ENCODE results near the gene NEURL3. TPM values are rescaled to one million over a fixed set of nuclear protein-coding genes. Genes with fewer than 3 reads are reported as not detected.

NEURL3 gene
- total RNA-seq, 4 donors from 2014 or later, result not detected

GRCh38 chr2:96489663-96490062, 15.5 kb downstream of the NEURL3 start:
- Histone ChIP-seq H3K4me1 (peaks cover 0 to 5% of the 10 kb centered on the region in 2 donors), H3K27ac (no peak overlapping the region), H3K4me3 (no peak overlapping the region), H3K9me3 (no peaks in the 10 kb centered on the region), H3K36me3 (no peaks in the 10 kb centered on the region), H3K27me3 (no peaks in the 10 kb centered on the region)
- no peak for TF ChIP-seq CTCF (IDR thresholded peaks at IDR 0.05 in 4 of 5, conservative IDR thresholded peaks at IDR 0.05 in 1 of 5)
- TF ChIP-seq POLR2A (IDR thresholded peaks at IDR 0.05), result no peak
- intact Hi-C loops (cut with DNase I; ENCODE audit: low total_unique reads), result no loop called here
- no peak for DNase-seq
- in situ Hi-C loops (cut with MboI; ENCODE audit: low sequenced_read_pairs in 4 of 4), result no loop called here
- no peak for ATAC-seq

GRCh38 chr2:96489261-96489660, 15.9 kb downstream of the NEURL3 start:
- in situ Hi-C loops (cut with MboI; ENCODE audit: low sequenced_read_pairs in 4 of 4), result no loop called here
- no peak for DNase-seq
- TF ChIP-seq POLR2A (IDR thresholded peaks at IDR 0.05) (no peak), CTCF (IDR thresholded peaks at IDR 0.05 in 4 of 5, conservative IDR thresholded peaks at IDR 0.05 in 1 of 5) (no peak)
- Histone ChIP-seq H3K27ac (no peak overlapping the region), H3K9me3 (no peaks in the 10 kb centered on the region), H3K36me3 (no peaks in the 10 kb centered on the region), H3K4me3 (no peak overlapping the region), H3K4me1 (peaks cover 0 to 5% of the 10 kb centered on the region in 2 donors), H3K27me3 (no peaks in the 10 kb centered on the region)
- intact Hi-C loops (cut with DNase I; ENCODE audit: low total_unique reads), result no loop called here
- no peak for ATAC-seq

GRCh38 chr2:96486696-96487095, 18.5 kb downstream of the NEURL3 start:
- Histone ChIP-seq H3K36me3 (no peaks in the 10 kb centered on the region), H3K4me1 (peaks cover 0 to 5% of the 10 kb centered on the region in 2 donors), H3K27me3 (no peaks in the 10 kb centered on the region), H3K27ac (peak overlapping the region; percentile 52 to 82 (median 75)), H3K4me3 (peak overlapping the region in 3 of 4 donors; percentile 50 to 56 (median 53)), H3K9me3 (no peaks in the 10 kb centered on the region)
- intact Hi-C loops (cut with DNase I; ENCODE audit: low total_unique reads), result no loop called here
- no peak for DNase-seq
- TF ChIP-seq POLR2A (IDR thresholded peaks at IDR 0.05), result no peak
- TF ChIP-seq CTCF (IDR thresholded peaks at IDR 0.05 in 4 of 5, conservative IDR thresholded peaks at IDR 0.05 in 1 of 5), result no peak
- in situ Hi-C loops (cut with MboI; ENCODE audit: low sequenced_read_pairs in 4 of 4), result no loop called here
- no peak for ATAC-seq

DNA sequence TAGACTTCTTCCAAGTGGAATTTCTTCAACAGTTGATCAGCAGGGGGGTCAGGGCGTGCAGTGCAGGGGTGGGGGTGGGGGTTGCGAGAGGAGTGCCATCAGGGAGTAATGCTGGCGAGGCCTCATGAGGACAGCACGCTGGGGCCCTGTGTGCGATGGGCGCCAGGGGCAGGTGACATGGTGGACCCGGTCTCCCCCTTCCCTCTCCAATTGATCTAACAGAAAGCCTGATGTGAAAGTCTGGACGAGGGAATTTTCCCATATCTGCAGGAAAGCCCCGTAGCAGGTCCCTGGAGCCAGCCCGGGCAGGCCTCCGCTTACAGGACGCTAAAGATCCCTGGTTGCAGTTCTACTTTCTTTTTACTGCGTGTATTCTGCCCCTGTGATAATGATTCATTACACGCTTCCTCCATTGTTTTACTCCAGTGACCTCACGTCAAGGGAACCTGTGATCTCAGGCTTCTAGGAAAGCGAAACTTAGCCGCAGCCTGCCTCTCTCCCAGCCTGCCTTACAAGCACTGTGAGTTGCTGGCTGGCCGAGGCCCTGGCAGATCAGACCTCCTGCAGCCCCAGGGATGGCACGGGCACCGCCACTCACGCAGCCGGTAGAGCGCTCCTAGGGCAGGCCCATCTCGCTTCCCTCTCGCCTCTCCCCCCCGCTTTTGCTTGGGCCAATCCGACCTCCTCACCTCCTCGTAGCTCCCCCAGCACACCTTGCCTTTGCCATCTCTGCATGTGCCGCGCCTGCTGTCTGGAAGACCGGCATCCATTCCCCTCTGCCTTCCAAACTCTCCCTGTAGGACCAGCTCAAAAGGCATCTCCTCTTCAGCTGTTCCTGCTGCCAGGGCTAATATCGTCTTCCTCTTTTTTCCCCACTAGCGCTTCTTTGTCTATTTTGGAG, 19.2 kb downstream of the NEURL3 start:
- in situ Hi-C loops (cut with MboI; ENCODE audit: low sequenced_read_pairs in 4 of 4) (no loop called here), intact Hi-C loops (cut with DNase I; ENCODE audit: low total_unique reads) (no loop called here)
- peaks cover 0 to 5% of the 10 kb centered on the region in 2 donors for H3K4me1 ChIP-seq
- H3K27me3 ChIP-seq, result no peaks in the 10 kb centered on the region
- peak; percentile 32 to 66 for TF ChIP-seq POLR2A (IDR thresholded peaks at IDR 0.05)
- TF ChIP-seq CTCF (IDR thresholded peaks at IDR 0.05 in 4 of 5, conservative IDR thresholded peaks at IDR 0.05 in 1 of 5), result no peak
- peak overlapping the region; percentile 36 to 56 (median 52) for H3K4me3 ChIP-seq
- DNase-seq, result peak in 1 of 2 donors; percentile 53
- no peaks in the 10 kb centered on the region for H3K9me3 ChIP-seq
- no peaks in the 10 kb centered on the region for H3K36me3 ChIP-seq
- peak; percentile 91 for ATAC-seq
- H3K27ac ChIP-seq, result peak overlapping the region; percentile 52 to 82 (median 75)

Measured in gastrocnemius medialis (tissue), 4 donors.